HG03442 (cell line): ENCODE data around the gene BBS12.
A peak's percentile ranks its signal among the peaks of the same experiment; 100 is the strongest.

Experiments used
- ATAC-seq: cut with Tn5 transposase; IDR thresholded peaks from one replicate; pipeline ENCODE4 v1.9.1; 2021; ENCODE audit warnings: mild to moderate bottlenecking, moderate library complexity; ENCODE audit not compliant: unreplicated experiment

BBS12 gene

GRCh38 chr4:122712782-122713181 is 19.7 kb upstream of the BBS12 start:
- no peak for ATAC-seq

- ATAC-seq = no peak
Measured at GRCh38 chr4:122715221-122715620, 17.3 kb upstream of the BBS12 start.

- peak; percentile 91 for ATAC-seq
Measured at GRCh38 chr4:122716825-122717448, 15.6 kb upstream of the BBS12 start.

- no peak for ATAC-seq
Measured at GRCh38 chr4:122718281-122718680, 14.2 kb upstream of the BBS12 start.

GRCh38 chr4:122722256-122722655 is 10.2 kb upstream of the BBS12 start:
- ATAC-seq = no peak

GRCh38 chr4:122728856-122729255 is 3.6 kb upstream of the BBS12 start:
- ATAC-seq = no peak

- ATAC-seq = no peak
Measured at GRCh38 chr4:122731676-122732075, 828 bp upstream of the BBS12 start.

- ATAC-seq = no peak
Measured at GRCh38 chr4:122733787-122734120, 1.2 kb downstream of the BBS12 start.

GRCh38 chr4:122739174-122739573 is 6.7 kb downstream of the BBS12 start:
- ATAC-seq = no peak

GRCh38 chr4:122742933-122743829 is 10.7 kb downstream of the BBS12 start:
- ATAC-seq = no peak

GRCh38 chr4:122744229-122744628 is 11.7 kb downstream of the BBS12 start:
- ATAC-seq = no peak

- ATAC-seq = no peak
Measured at GRCh38 chr4:122746485-122746965, 14.0 kb downstream of the BBS12 start.

- no peak for ATAC-seq
Measured at GRCh38 chr4:122747068-122747467, 14.6 kb downstream of the BBS12 start.

- ATAC-seq = no peak
Measured at GRCh38 chr4:122747883-122748282, 15.4 kb downstream of the BBS12 start.

GRCh38 chr4:122749704-122750454 is 17.4 kb downstream of the BBS12 start:
- ATAC-seq = no peak

GRCh38 chr4:122755675-122756074 is 23.2 kb downstream of the BBS12 start:
- no peak for ATAC-seq

GRCh38 chr4:122758033-122758432 is 25.5 kb downstream of the BBS12 start:
- no peak for ATAC-seq

- no peak for ATAC-seq
Measured at GRCh38 chr4:122759639-122760310, 27.3 kb downstream of the BBS12 start.

- peak; percentile 34 for ATAC-seq
Measured at GRCh38 chr4:122762520-122762919, 30.0 kb downstream of the BBS12 start.

- ATAC-seq = no peak
Measured at GRCh38 chr4:122762966-122763716, 30.6 kb downstream of the BBS12 start.
